K562 treated with DMSO at 1 percent for 4 hours (cell line): Measurements from ENCODE around the gene GARIN5B. TPM values are rescaled to one million over a fixed set of nuclear protein-coding genes. Genes with fewer than 3 reads are reported as not detected.

Source experiments
- total RNA-seq: library from RNA; unstranded; fragments of 300-600 nt; gene quantifications from 2 replicates; pipeline ENCODE4 v1.2.3, GENCODE V29; 2022; ENCODE audit not compliant: insufficient read depth

The GARIN5B gene
- not detected in 2 replicates for total RNA-seq

DNA sequence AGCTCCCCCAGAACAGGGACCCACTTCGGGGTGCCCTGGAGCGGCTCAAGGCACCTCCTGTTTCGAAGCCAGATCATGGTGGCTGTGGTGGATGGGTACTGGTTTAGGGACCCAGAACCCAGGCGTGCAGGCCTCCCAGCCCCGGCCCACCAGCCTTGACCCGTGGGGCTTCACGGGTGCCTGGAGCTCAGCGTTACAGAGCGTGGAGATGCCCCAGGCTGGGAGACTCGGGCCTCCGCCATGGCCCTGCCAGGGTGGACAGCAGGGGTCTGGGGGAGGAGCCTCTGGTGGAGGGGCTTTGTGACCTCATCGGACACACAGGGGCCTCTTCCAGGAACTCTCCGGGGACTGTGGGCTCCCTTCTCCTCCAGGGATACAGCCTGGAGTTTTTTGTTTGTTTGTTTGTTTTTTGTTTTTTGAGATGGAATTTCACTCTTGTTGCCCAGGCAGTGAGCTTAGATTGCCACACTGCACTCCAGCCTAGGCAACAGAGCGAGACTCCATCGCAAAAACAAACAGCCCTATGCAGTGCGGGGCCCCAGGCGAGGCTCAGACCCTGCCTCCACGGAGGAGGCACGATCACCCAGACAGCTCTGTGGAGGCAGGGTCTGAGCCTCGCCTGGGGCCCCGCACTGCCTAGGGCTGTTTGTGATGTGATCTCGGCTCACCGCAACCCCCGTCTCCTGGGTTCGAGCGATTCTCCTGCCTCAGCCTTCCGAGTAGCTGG lies at the start of gene GARIN5B:
Gene GARIN5B, minus strand, starts transcription at position 271 of the 727 bp plus-strand sequence. Its CDS starts 194 bp downstream, at position 77.

GRCh38 chr19:55407550-55407799 lies 44.4 kb upstream of the GARIN5B start, which contains the start of gene UBE2S:
TSS of gene UBE2S (minus strand) at chr19:55407788. CDS start at chr19:55407589, 199 bp downstream.

DNA sequence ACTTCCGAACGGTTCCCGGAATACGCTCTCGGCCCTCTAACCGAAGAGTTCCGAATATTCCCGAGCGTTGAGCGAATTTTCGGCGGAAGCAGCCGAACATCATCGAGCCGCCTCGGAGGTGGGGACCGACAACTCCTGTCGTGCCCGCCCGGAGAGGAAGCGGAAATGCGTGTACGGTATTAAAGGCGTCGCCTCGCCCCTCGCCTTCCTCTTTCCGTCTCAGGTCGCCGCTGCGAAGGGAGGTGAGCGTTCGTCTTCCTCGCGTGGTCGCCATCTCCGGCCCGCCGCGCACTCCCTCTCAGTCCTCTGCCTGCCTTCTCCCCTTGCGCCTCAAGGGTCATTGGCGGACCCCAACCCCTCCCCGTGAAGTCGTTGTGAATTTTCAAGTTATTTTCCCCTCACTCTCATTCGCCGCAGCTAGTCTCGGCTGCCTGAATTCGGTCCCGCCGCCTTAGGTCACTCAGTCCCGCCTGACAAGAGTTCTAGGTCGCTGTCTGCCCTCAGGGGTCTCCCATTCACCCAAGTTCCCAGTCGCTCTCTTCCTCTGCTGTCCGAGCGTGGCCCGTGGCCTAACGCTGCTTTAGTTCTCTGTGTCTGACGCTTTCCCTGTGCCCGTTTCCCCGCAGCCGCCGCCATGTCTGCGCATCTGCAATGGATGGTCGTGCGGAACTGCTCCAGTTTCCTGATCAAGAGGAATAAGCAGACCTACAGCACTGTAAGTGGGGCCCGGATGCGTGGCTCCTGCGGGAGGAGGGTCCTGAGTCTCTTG lies 22.8 kb upstream of the GARIN5B start, which contains the start of gene RPL28:
Gene RPL28, plus strand, starts transcription at position 209 of the 769 bp plus-strand sequence. Its CDS starts 426 bp downstream, at position 635.

DNA sequence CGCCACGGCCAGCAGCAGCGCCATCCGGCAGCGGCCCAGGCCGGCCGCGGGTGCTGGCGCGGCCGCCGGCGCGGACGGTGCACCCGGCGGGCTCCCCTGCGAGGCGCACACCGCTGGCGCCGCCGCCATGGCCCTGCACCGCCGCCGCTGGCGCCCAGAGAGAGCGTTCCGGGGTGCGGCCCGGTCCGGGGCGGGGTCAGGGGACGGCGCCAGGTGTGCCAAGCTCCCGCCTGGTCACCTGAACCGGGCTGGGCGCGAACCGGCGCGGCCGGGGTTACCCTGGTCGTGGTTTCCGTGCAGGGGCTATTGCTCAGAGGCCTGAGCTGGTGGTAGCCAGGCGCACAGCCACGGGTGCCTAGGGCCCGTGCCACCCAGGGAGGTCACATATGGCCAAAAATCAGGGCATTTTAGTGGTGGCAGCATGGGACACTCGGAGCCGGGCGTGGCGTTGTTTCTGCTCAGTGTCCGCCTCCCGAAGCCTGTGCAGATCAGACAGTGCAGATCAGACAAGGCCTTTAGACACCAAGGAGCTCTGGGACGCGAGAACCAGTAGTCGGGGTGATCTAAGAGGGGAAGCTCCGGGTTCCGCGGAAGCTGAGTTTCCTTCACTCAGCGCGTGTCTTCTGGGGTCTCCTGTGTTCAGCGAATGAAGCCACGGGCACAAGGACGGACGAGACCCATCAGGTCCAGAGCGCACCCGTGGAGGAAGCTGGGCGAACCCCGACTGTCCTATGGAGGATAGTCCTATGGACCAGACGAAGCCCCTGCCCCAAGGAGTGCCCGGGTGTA lies 21.3 kb upstream of the GARIN5B start, which contains the start of gene TMEM238:
Gene TMEM238, minus strand, starts transcription at position 162 of the 789 bp plus-strand sequence. Its CDS starts 33 bp downstream, at position 129.

DNA sequence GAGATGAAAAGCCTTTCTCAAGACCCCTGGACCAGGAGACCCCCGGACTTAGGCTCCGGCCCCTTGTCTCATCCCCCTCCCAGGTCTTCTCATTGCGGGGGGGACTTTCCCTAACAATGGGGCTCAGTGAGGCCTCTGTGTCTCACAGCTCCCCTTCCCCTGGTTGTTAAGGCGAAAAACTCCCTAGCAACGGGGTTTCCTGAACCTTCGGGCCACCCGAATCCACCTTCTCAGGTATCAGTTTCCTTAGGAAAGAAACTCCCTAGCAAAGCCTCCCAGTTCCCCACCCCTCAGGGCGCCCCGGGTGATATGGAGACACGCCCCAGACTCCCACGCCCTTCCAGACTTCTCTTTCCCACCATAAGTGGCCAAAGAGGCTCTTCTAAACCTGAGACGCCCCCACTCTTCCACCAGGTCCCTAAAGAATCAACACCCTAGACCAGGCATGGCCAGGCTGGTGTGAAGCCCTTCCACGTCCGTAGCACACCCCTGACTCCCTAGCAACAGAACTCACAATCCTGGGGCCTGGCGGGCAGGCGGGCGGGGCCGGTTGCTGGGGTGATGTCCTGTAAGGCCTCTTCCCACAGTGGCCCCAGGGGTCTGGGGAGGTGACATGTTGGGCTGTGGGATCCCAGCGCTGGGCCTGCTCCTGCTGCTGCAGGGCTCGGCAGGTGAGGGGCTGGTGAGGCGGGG lies 13.3 kb upstream of the GARIN5B start, which contains the start of gene TMEM190:
Gene TMEM190, plus strand, starts transcription at position 586 of the 693 bp plus-strand sequence. Its CDS starts 28 bp downstream, at position 614.

DNA sequence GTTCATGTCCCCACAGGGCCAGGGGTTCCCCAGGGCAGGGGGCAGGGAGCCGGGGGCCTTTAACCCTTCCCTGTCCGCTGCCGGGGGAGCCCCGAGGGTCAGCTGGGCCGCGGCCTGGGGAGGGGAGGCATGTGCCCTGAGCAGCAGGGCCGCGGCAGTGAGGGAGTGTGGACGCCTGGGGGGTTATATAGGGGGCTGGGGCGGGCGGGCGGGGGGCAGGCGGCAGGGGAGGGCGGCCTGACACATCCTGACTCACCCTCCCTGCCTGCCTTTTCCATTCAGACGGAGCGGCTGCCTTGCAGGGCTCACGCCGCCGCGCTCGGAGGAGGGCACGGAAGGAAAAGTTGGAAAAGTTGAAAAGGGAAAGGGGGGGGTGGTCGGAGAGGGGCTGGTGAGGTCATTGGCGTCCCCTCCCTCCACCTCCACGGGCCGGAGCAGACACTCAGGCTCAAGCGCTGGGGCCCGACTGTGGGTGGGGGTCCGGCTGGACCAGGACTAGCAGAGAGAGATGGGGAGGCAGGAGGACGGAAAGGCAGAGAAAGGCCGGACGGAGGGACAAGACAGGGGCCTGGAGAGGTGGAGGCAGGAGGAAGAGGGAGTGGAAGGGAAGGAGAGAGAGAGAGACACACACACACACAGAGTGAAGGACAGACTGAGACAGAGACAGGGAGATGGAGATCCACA lies 7.4 kb upstream of the GARIN5B start, which contains the start of gene IL11:
Gene IL11, minus strand, starts transcription at position 159 of the 684 bp plus-strand sequence. Its CDS starts 153 bp downstream, at position 6.

GRCh38 chr19:55354698-55355212 lies 8.3 kb downstream of the GARIN5B start, which contains the start of gene COX6B2:
TSS of gene COX6B2 (minus strand) at chr19:55354719. CDS start at chr19:55354521, 198 bp downstream.

DNA sequence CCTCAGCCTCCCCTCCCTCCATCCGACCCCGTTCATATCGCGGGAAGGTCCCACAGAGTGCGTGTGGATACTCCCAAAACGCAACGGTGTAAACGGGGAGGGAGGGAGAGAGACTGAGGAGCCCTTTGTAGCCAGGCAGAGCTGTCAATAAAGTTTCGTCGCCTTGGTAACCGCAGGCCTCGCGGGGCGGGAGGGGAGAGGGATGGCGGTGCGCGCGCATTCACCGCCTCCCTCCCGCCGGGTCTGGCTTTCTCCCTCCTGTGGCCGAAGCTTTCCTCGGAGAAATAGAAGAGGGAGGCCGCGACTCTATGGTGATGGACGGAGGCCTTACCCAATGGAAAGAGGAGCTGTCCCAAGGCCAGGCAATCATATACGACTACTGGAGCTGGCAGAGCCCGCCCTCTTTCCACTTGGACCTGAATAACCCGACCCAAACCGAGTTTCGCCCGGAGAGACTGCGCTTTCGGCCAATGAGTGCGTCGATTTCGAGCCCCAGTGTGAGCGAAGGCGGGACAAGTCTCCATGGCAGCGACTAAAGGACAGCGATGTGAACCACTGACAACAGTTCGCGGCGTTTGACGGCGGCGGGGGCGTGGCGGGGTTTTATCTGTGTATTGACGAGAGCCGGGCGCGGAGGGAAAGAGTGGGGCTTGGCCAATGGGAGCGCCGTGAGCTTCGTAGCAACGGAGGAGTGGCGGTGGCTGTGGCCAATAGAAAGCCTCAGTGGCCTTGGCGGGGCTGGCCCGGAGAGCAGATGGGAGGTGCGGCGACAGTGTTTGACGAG lies 23.8 kb downstream of the GARIN5B start, which contains the start of gene KMT5C:
Gene KMT5C, plus strand, starts transcription at position 772 of the 784 bp plus-strand sequence. CDS start 2,061 bp downstream, outside the sequence.

GRCh38 chr19:55325172-55325571 lies 37.9 kb downstream of the GARIN5B start, which contains the start of gene TMEM150B:
TSS of gene TMEM150B (minus strand) at chr19:55325341. CDS start at chr19:55321036, 4,305 bp downstream.

Other genes with a start within 250 kb of the GARIN5B start
- 85.4 and 89.7 TPM in 2 replicates for gene PPP1R12C, start 245.6 kb downstream of the GARIN5B start, total RNA-seq
- gene TNNT1, start 214.1 kb downstream of the GARIN5B start, total RNA-seq: 408 and 534 TPM in 2 replicates
- gene TNNI3, start 205.5 kb downstream of the GARIN5B start, total RNA-seq: 74.4 and 78.1 TPM in 2 replicates
- 9.7 and 13.7 TPM in 2 replicates for gene DNAAF3, start 196.6 kb downstream of the GARIN5B start, total RNA-seq
- 9.5 and 14.2 TPM in 2 replicates for gene SYT5, start 183.0 kb downstream of the GARIN5B start, total RNA-seq
- gene PTPRH, start 153.8 kb downstream of the GARIN5B start, total RNA-seq: 26.3 and 28.5 TPM in 2 replicates
- 11.8 and 17.7 TPM in 2 replicates for gene TMEM86B, start 134.5 kb downstream of the GARIN5B start, total RNA-seq
- gene PPP6R1, start 104.2 kb downstream of the GARIN5B start, total RNA-seq: 73.9 and 88.4 TPM in 2 replicates
- gene HSPBP1, start 83.2 kb downstream of the GARIN5B start, total RNA-seq: 76.5 and 95.1 TPM in 2 replicates
- gene BRSK1, start 79.3 kb downstream of the GARIN5B start, total RNA-seq: 7.6 and 8.4 TPM in 2 replicates
- gene TMEM150B, start 37.9 kb downstream of the GARIN5B start, total RNA-seq: 2.3 and 6.6 TPM in 2 replicates
- 36.4 and 43.8 TPM in 2 replicates for gene KMT5C, start 23.4 kb downstream of the GARIN5B start, total RNA-seq
- gene COX6B2, start 8.5 kb downstream of the GARIN5B start, total RNA-seq: 0.33 TPM in 1 of 2 replicates, not detected in the other
- not detected in 2 replicates for gene IL11, start 7.2 kb upstream of the GARIN5B start, total RNA-seq
- not detected in 2 replicates for gene TMEM190, start 13.6 kb upstream of the GARIN5B start, total RNA-seq
- gene TMEM238, start 21.0 kb upstream of the GARIN5B start, total RNA-seq: 6.7 and 8.7 TPM in 2 replicates
- gene RPL28, start 22.7 kb upstream of the GARIN5B start, total RNA-seq: 3,550 and 3,674 TPM in 2 replicates
- gene UBE2S, start 44.5 kb upstream of the GARIN5B start, total RNA-seq: 377 and 436 TPM in 2 replicates
- not detected in 2 replicates for gene SHISA7, start 80.0 kb upstream of the GARIN5B start, total RNA-seq
- gene ISOC2, start 98.4 kb upstream of the GARIN5B start, total RNA-seq: 94.9 and 118 TPM in 2 replicates
- gene C19orf85, start 101.5 kb upstream of the GARIN5B start, total RNA-seq: not detected in 2 replicates
- gene ZNF628, start 113.4 kb upstream of the GARIN5B start, total RNA-seq: 10.4 and 18.8 TPM in 2 replicates
- gene NAT14, start 121.9 kb upstream of the GARIN5B start, total RNA-seq: 37.1 and 38.8 TPM in 2 replicates
- 0.25 TPM in 1 of 2 replicates, not detected in the other for gene SSC5D, start 125.2 kb upstream of the GARIN5B start, total RNA-seq
- not detected in 2 replicates for gene SBK2, start 173.9 kb upstream of the GARIN5B start, total RNA-seq
- not detected in 2 replicates for gene SBK3, start 182.3 kb upstream of the GARIN5B start, total RNA-seq
- 12.2 and 14.3 TPM in 2 replicates for gene ZNF579, start 217.6 kb upstream of the GARIN5B start, total RNA-seq
- gene FIZ1, start 236.3 kb upstream of the GARIN5B start, total RNA-seq: 13.4 and 17.2 TPM in 2 replicates
- gene ZNF524, start 237.0 kb upstream of the GARIN5B start, total RNA-seq: 34.2 and 37.8 TPM in 2 replicates
- 28.3 and 33.7 TPM in 2 replicates for gene ZNF865, start 242.4 kb upstream of the GARIN5B start, total RNA-seq